Ectodermal cell (in vitro differentiated cells): ENCODE measurements around the gene MNAT1.

Source experiments
- H3K27ac ChIP-seq: 2 replicates; pipeline ENCODE4 v1.7.0; 2013; ENCODE audit warnings: mild to moderate bottlenecking, low read depth, low read length; ENCODE audit not compliant: insufficient read depth, poor library complexity, severe bottlenecking
- H3K27me3 ChIP-seq: 2 replicates; pipeline ENCODE4 v1.7.0; 2013; ENCODE audit warnings: mild to moderate bottlenecking, low read length; ENCODE audit not compliant: insufficient read depth, control insufficient read depth, poor library complexity, severe bottlenecking
- H3K36me3 ChIP-seq: one replicate; pipeline ENCODE4 v1.7.0; 2013; ENCODE audit warnings: low read length; ENCODE audit not compliant: control insufficient read depth, insufficient read depth
- H3K4me1 ChIP-seq: one replicate; pipeline ENCODE4 v1.7.0; 2013; ENCODE audit warnings: low read length; ENCODE audit not compliant: control insufficient read depth, insufficient read depth
- H3K4me3 ChIP-seq: 2 replicates; pipeline ENCODE4 v1.7.0; 2013; ENCODE audit warnings: low read depth, low read length, control low read depth; ENCODE audit not compliant: insufficient read depth
- H3K9me3 ChIP-seq: 2 replicates; pipeline ENCODE4 v1.7.0; 2013; ENCODE audit warnings: mild to moderate bottlenecking, low read length, moderate library complexity; ENCODE audit not compliant: control insufficient read depth
- WGBS, 2 experiments: methylation state at CpG; one replicate each; pipeline ENCODE4 v1.1.7; 2013; ENCODE audit warnings: missing lambda C conversion rate in 2 of 2; 5-methylcytosine and 5-hydroxymethylcytosine counted together

The MNAT1 gene

GRCh38 chr14:60998617-60999016 lies 264.1 kb downstream of the MNAT1 start:
- Histone ChIP-seq H3K36me3 (peaks cover 3% of the 10 kb centered on the region), H3K27me3 (no peaks in the 10 kb centered on the region), H3K4me3 (no peak overlapping the region), H3K4me1 (no peaks in the 10 kb centered on the region), H3K27ac (no peak overlapping the region), H3K9me3 (no peaks in the 10 kb centered on the region)
- 85 to 92% methylated on average over 9 of the region's 9 CpGs for WGBS, 2 experiments

DNA sequence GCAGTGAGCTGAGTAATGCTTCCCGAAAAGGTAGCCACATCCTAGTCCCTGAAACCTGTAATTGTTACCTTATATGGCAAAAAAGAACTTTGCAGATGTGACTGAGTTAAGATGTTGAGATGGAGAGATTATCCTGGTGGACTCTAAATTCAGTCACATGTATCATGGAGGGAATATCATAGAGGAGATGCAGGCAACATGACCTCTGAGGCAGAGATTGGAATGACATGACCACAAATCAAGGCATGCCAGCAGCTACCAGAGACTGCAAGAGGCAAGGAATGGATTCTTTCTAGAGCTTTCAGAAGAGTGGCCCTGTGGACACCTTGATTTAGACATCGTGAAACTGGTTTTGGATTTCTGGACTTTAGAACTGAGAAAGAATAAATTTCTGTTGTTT lies 265.0 kb downstream of the MNAT1 start:
- no peaks in the 10 kb centered on the region for H3K9me3 ChIP-seq
- no peaks in the 10 kb centered on the region for H3K27me3 ChIP-seq
- no peak overlapping the region for H3K4me3 ChIP-seq
- no peaks in the 10 kb centered on the region for H3K4me1 ChIP-seq
- 91 to 100% methylated on average over 1 to 2 of the region's 2 CpGs for WGBS, 2 experiments
- no peak overlapping the region for H3K27ac ChIP-seq
- peaks cover 3% of the 10 kb centered on the region for H3K36me3 ChIP-seq

GRCh38 chr14:61003571-61003970 lies 269.0 kb downstream of the MNAT1 start:
- no peaks in the 10 kb centered on the region for H3K27me3 ChIP-seq
- WGBS, 2 experiments = 88 to 100% methylated on average over 1 of the region's 1 CpG
- no peak overlapping the region for H3K27ac ChIP-seq
- no peaks in the 10 kb centered on the region for H3K36me3 ChIP-seq
- no peak overlapping the region for H3K4me3 ChIP-seq
- H3K9me3 ChIP-seq = no peaks in the 10 kb centered on the region
- no peaks in the 10 kb centered on the region for H3K4me1 ChIP-seq

DNA sequence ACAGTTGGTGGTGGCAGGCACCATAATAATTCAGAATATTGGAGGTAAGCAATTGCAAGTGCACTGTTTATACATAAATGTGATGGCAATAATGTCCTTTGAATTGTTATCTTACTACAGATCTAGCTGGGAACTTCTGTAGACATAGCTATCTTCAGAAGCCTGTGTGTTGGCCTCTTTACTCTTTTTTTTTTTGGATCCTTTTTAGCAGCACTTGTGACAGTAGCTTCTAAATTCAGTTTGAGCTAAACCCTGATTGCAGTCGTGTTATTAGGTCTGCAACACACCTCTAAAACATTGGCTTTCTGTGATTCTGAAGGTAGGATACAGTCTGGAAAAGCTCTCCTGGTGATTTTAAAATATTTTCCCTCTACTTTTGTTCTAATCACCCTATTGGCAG lies 285.0 kb downstream of the MNAT1 start:
- no peak overlapping the region for H3K4me3 ChIP-seq
- H3K4me1 ChIP-seq = no peaks in the 10 kb centered on the region
- H3K9me3 ChIP-seq = no peaks in the 10 kb centered on the region
- 73% methylated on average over 1 of the region's 1 CpG for WGBS, 2 experiments
- H3K27ac ChIP-seq = no peak overlapping the region
- H3K36me3 ChIP-seq = no peaks in the 10 kb centered on the region
- H3K27me3 ChIP-seq = no peaks in the 10 kb centered on the region
